ENCODE data around the gene CCDC24. TPM values are rescaled to one million over a fixed set of nuclear protein-coding genes. Genes with fewer than 3 reads are reported as not detected.

Gene CCDC24
- total and polyA plus RNA-seq, 9 of the 15 experiments (the other 6 are each of a cell fraction or from before 2014, with no cell fraction given) = 0.31 to 4.5 (median 1.5) TPM

- TF ChIP-seq, protein P1, sequence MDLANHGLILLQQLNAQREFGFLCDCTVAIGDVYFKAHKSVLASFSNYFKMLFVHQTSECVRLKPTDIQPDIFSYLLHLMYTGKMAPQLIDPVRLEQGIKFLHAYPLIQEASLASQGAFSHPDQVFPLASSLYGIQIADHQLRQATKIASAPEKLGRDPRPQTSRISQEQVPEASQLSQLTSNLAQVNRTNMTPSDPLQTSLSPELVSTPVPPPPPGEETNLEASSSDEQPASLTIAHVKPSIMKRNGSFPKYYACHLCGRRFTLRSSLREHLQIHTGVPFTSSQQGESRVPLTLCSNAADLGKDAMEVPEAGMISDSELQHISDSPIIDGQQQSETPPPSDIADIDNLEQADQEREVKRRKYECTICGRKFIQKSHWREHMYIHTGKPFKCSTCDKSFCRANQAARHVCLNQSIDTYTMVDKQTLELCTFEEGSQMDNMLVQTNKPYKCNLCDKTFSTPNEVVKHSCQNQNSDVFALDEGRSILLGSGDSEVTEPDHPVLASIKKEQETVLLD (IDR thresholded peaks at IDR 0.05) = no peak
Observed at GRCh38 chr1:43963890-43964289, 27.5 kb upstream of the CCDC24 start (continued).

DNA sequence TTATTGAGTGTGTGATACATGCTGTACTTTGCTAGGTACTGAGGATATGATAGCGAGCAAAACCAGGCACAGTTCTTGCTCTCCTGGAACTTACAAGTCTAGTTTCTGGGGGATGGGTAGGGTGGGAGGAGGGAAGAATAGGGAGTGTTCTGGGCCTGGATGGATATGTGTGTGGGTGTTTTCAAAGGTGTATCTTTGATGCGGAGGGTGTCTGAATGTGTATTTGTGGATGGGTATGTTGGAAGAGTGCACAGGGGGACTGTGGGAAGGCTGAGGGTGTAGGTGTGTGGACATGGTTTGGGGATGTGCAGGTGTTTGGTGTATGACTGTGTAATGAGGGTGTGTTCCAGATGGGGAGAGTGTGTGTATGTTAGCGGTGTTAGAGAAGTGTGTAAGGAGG, 26.1 kb upstream of the CCDC24 start:
- intact Hi-C loops (cut with micrococcal nuclease) (no loop called here), in situ Hi-C loops (cut with MboI) (no loop called here)
- Histone ChIP-seq H3K9ac (ENCODE audit: insufficient read depth in 1 of 2, low read depth in 2 of 2, low read length in 2 of 2) (no peak overlapping the region), H3K4me2 (ENCODE audit: insufficient read depth, low read length) (no peak overlapping the region), H3K27ac (ENCODE audit: extremely low read depth, low read depth, low read length) (no peak overlapping the region), H3K4me3 (no peak overlapping the region), H4K20me1 (replicated peaks; ENCODE audit: control insufficient read depth, insufficient read depth, low read length) (no peaks in the 10 kb centered on the region), H3K27me3 (ENCODE audit: control insufficient read depth in 2 of 2, insufficient read depth in 2 of 2, low read length in 2 of 2) (no peaks in the 10 kb centered on the region), H3K9me1 (ENCODE audit: control insufficient read depth, insufficient read depth, low read length) (no peaks in the 10 kb centered on the region), H3K4me1 (replicated peaks in 1 of 2; ENCODE audit: control insufficient read depth in 2 of 2, insufficient read depth in 2 of 2, low read length in 2 of 2) (peaks cover 0 to 13% of the 10 kb centered on the region in 2 experiments; a peak in 2 of 5 replicates), H3K9me3 (replicated peaks; ENCODE audit: control insufficient read depth, insufficient read depth, low read depth, low read length) (no peaks in the 10 kb centered on the region), H3K36me3 (ENCODE audit: control insufficient read depth, insufficient read depth, low read length) (peaks cover 42% of the 10 kb centered on the region), H3K79me2 (ENCODE audit: control insufficient read depth, insufficient read depth, low read length) (peaks cover 5% of the 10 kb centered on the region), H2AFZ (ENCODE audit: low read depth, low read length) (no peak overlapping the region)
- BruUV-seq (replicated peaks) = no TSS peak
- TF ChIP-seq ZNF695 (CRISPR knock-in tag; IDR thresholded peaks at IDR 0.05) (no peak), DACH1 (IDR thresholded peaks at IDR 0.05; ENCODE audit: partially characterized antibody) (no peak)
- TF ChIP-seq, protein P2, sequence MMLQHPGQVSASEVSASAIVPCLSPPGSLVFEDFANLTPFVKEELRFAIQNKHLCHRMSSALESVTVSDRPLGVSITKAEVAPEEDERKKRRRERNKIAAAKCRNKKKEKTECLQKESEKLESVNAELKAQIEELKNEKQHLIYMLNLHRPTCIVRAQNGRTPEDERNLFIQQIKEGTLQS (IDR thresholded peaks at IDR 0.05) = no peak
- TF ChIP-seq, protein P2 (CRISPR knock-in tag; conservative IDR thresholded peaks at IDR 0.05) = no peak
- DNase-seq (ENCODE audit: extremely low read depth in 1 of 4, low spot score in 3 of 4) (no peak), FAIRE-seq (no peak), ATAC-seq (no peak)
- 64% methylated on average over 3 of the region's 3 CpGs for WGBS (ENCODE audit: insufficient coverage, low coverage, missing lambda C conversion rate)
- ChIA-PET CTCF (ENCODE audit: low intra/inter-chr PET ratio) (no interaction called here), POLR2A (no interaction called here)
